ENCODE results near the gene MICALL1.

DNA sequence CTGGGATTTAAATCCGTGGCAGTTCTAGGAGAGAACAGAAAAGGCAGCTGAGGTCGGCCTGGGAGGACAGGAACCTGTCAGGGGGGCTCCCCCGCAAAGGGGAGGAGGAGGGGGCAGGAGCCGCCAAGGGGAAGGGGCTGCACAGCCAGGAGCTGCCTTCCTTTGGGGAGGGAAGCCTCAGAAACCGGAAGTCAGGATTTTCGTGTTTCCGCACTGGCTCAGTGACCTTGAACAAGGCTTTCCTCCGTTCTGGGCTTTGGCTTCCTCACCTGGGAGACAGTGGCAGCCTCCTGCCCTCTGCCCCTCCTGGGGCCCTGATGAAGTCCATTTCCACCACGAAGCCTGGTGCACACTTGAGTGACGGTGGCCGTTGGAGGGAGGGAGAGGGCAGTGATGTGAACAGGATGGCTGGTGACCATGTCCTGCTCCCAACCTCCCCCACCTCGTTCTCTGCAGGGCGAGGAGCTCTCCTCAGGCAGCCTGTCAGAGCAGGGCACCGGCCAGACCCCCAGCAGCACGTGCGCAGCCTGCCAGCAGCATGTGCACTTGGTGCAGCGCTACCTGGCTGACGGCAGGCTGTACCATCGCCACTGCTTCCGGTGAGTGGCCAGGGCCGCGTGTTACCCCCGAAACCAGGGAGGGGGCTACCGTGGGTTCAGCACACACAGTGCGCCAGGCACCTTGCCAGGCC, 12.6 kb downstream of the MICALL1 start:
- no peak for TF ChIP-seq ZFP90 (CRISPR knock-in tag; IDR thresholded peaks at IDR 0.05; ENCODE audit: borderline replicate concordance)
- TF ChIP-seq PBX3 (CRISPR knock-in tag; IDR thresholded peaks at IDR 0.05; ENCODE audit: borderline replicate concordance): no peak
- TF ChIP-seq SIN3A (IDR thresholded peaks at IDR 0.05; ENCODE audit: borderline replicate concordance, low read depth, low read length): no peak
- TF ChIP-seq ZNF350 (CRISPR knock-in tag; IDR thresholded peaks at IDR 0.05; ENCODE audit: borderline replicate concordance, low read depth): no peak
- TF ChIP-seq TAF1 (CRISPR knock-in tag; IDR thresholded peaks at IDR 0.05): no peak
- no peak for TF ChIP-seq HDAC6 (IDR thresholded peaks at IDR 0.05; ENCODE audit: low read depth, low read length)
- no peak for TF ChIP-seq MXI1 (IDR thresholded peaks at IDR 0.05; ENCODE audit: borderline replicate concordance, low read depth, low read length)
- no peak for TF ChIP-seq ZNF703 (CRISPR knock-in tag; IDR thresholded peaks at IDR 0.05; ENCODE audit: borderline replicate concordance)
